GM18909 (cell line): ENCODE measurements around the gene CD69.
"Not testable (repeated sequence)": the region's sequence is repeated elsewhere in the genome, so short reads cannot be mapped to it uniquely, and the experiment has no call there.

Source experiments
- ATAC-seq: cut with Tn5 transposase; IDR thresholded peaks from one replicate; pipeline ENCODE4 v1.9.1; 2021; ENCODE audit warnings: mild to moderate bottlenecking; ENCODE audit not compliant: unreplicated experiment, poor library complexity

The CD69 gene

GRCh38 chr12:9751204-9752144 lies 9.2 kb downstream of the CD69 start:
- ATAC-seq: no peak

- peak; percentile 68 for ATAC-seq
These were observed 10.2 kb downstream of the CD69 start for GRCh38 chr12:9750276-9751203.

GRCh38 chr12:9749640-9750039 lies 11.1 kb downstream of the CD69 start:
- no peak for ATAC-seq

- no peak for ATAC-seq
These were observed 15.5 kb downstream of the CD69 start for GRCh38 chr12:9745199-9745598.

GRCh38 chr12:9742661-9743060 lies 18.0 kb downstream of the CD69 start:
- ATAC-seq: no peak

- peak; percentile 53 for ATAC-seq
These were observed 19.0 kb downstream of the CD69 start for GRCh38 chr12:9741726-9742125.

- peak; percentile 63 for ATAC-seq
These were observed 20.5 kb downstream of the CD69 start for GRCh38 chr12:9740106-9740750.

GRCh38 chr12:9739404-9740105 lies 21.1 kb downstream of the CD69 start:
- ATAC-seq: not testable (repeated sequence)

- not testable (repeated sequence) for ATAC-seq
These were observed 21.8 kb downstream of the CD69 start for GRCh38 chr12:9738905-9739304.

- ATAC-seq: no peak
These were observed 23.6 kb downstream of the CD69 start for GRCh38 chr12:9736936-9737705.

- no peak for ATAC-seq
These were observed 25.1 kb downstream of the CD69 start for GRCh38 chr12:9735601-9736000.

- no peak for ATAC-seq
These were observed 27.7 kb downstream of the CD69 start, which contains the start of gene CLECL1 for GRCh38 chr12:9732921-9733461. CLECL1 (minus strand) TSS chr12:9733097.

- ATAC-seq: peak; percentile 39
These were observed 28.9 kb downstream of the CD69 start for GRCh38 chr12:9731797-9732196.

- ATAC-seq: no peak
These were observed 29.3 kb downstream of the CD69 start for GRCh38 chr12:9731393-9731792.

GRCh38 chr12:9730591-9730990 lies 30.1 kb downstream of the CD69 start:
- ATAC-seq: no peak

- peak; percentile 35 for ATAC-seq
These were observed 30.7 kb downstream of the CD69 start for GRCh38 chr12:9730011-9730410.

GRCh38 chr12:9729082-9729481 lies 31.6 kb downstream of the CD69 start:
- ATAC-seq: no peak

- ATAC-seq: no peak
These were observed 32.9 kb downstream of the CD69 start for GRCh38 chr12:9727813-9728212.
